ENCODE data around the gene ASCC3. TPM values are rescaled to one million over a fixed set of nuclear protein-coding genes. Genes with fewer than 3 reads are reported as not detected.
"Not testable (repeated sequence)": the region's sequence is repeated elsewhere in the genome, so short reads cannot be mapped to it uniquely, and the experiment has no call there.

The ASCC3 gene
- total RNA-seq, 2 experiments from 2014 or later: 55.9 to 58.4 TPM

GRCh38 chr6:100877851-100878250 lies 3.3 kb downstream of the ASCC3 start:
- Mint-ChIP-seq H3K4me3 (no peak overlapping the region), H3K36me3 (ENCODE audit: low read depth) (peaks cover 42% of the 10 kb centered on the region)
- DNase-seq: no peak

DNA sequence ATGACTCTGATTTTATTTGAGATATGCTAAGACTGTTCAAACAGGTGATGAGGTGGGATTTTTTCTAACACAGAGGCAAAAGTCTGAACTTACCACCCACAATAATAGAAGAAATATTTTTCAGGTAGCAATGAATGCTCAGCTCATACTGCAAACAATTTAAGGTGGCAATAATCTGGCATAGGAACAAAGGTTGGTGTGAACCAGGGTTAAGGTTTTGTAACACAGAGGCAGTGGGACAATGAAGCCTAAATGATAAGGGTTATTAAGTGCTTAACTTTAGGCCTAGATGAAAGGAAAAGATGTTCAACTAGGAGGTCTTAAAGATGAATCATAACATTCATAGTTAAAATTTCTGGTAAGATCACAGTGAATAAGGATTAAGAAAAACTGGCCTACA lies 4.9 kb downstream of the ASCC3 start:
- peaks cover 52% of the 10 kb centered on the region for H3K36me3 Mint-ChIP-seq (ENCODE audit: low read depth)
- peaks cover 2% of the 10 kb centered on the region for H3K9me3 Mint-ChIP-seq
- no peak for DNase-seq
- no peak overlapping the region for H3K27ac Mint-ChIP-seq
- no peaks in the 10 kb centered on the region for H3K27me3 Mint-ChIP-seq (ENCODE audit: low read depth)
- H3K4me3 Mint-ChIP-seq: no peak overlapping the region
- intact Hi-C loops (cut with micrococcal nuclease): no loop called here
- H3K4me1 Mint-ChIP-seq (ENCODE audit: low read depth): peaks cover 66% of the 10 kb centered on the region
- CTCF ChIA-PET: no interaction called here

More at GRCh38 chr6:100877851-100878250, 3.3 kb downstream of the ASCC3 start:
- intact Hi-C loops (cut with micrococcal nuclease): no loop called here
- Mint-ChIP-seq H3K4me1 (ENCODE audit: low read depth) (peaks cover 66% of the 10 kb centered on the region), H3K9me3 (peaks cover 2% of the 10 kb centered on the region), H3K27ac (no peak overlapping the region), H3K27me3 (ENCODE audit: low read depth) (no peaks in the 10 kb centered on the region)
- CTCF ChIA-PET: no interaction called here

DNA sequence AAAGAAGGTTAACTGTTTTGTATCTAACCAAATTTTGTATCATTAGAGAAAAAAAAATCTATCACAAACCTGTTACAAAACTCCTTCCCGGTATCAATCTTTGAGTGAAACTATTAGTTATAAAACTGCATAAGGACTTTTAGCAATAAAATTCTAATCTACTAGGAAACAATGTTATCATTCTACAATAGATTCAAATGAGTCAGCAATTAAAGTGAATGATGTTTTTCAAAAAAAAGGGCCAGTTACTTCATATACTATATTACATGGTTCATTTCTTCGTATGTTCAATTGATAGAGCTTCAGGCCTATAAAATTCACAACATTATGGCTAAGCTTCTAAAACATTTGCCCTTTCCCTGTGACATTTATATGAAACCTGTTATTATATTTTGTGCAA lies 15.6 kb downstream of the ASCC3 start:
- Mint-ChIP-seq H3K4me3 (no peak overlapping the region), H3K27ac (no peak overlapping the region), H3K36me3 (ENCODE audit: low read depth) (peaks cover 60% of the 10 kb centered on the region), H3K4me1 (ENCODE audit: low read depth) (peaks cover 2% of the 10 kb centered on the region), H3K27me3 (ENCODE audit: low read depth) (no peaks in the 10 kb centered on the region), H3K9me3 (no peaks in the 10 kb centered on the region)
- DNase-seq: no peak
- CTCF ChIA-PET: no interaction called here
- intact Hi-C loops (cut with micrococcal nuclease): no loop called here

DNA sequence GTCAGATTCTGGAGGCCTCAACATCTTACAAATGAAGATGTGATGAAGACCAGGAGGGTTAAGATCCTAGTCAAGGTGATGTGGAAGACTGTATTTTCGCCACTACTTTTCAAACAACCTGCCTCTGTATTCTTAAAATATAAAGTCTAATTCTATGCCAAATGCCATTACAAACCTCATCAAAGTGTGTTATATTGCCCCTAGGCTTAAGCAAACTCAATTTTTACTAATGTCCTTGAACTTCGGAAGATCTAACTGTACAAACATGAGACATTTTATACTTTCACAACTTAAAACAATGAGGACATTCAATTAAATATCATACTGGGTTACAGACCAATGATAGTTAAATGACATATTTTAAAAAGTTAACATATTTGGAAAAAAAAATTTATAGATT lies 19.1 kb downstream of the ASCC3 start:
- DNase-seq: no peak
- CTCF ChIA-PET: no interaction called here

DNA sequence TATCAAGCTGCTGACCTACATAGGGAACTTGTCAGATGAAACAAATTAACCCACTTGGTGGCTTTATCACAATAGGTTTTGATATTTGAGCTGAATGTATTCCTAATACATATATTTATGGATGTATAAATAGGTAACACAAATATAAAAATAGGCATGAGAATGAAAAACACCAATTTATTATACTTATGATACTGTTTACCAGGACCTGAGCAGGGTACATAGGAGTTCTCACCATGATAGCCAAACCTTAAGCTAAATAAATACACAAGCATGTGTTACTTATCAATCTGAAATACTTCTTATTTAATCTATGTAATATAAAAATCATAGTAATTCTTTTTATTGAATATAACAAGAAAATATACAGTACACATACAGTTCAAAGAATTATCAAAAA lies 25.0 kb downstream of the ASCC3 start:
- DNase-seq: no peak
- Mint-ChIP-seq H3K4me1 (ENCODE audit: low read depth) (peaks cover 3% of the 10 kb centered on the region), H3K27me3 (ENCODE audit: low read depth) (no peaks in the 10 kb centered on the region), H3K9me3 (peaks cover 7% of the 10 kb centered on the region), H3K36me3 (ENCODE audit: low read depth) (peaks cover 59% of the 10 kb centered on the region), H3K4me3 (no peak overlapping the region), H3K27ac (no peak overlapping the region)
- intact Hi-C loops (cut with micrococcal nuclease): no loop called here
- CTCF ChIA-PET: no interaction called here

More for the DNA sequence above, 19.1 kb downstream of the ASCC3 start:
- Mint-ChIP-seq H3K36me3 (ENCODE audit: low read depth) (peaks cover 73% of the 10 kb centered on the region), H3K4me3 (no peak overlapping the region), H3K9me3 (peaks cover 7% of the 10 kb centered on the region), H3K4me1 (ENCODE audit: low read depth) (no peaks in the 10 kb centered on the region), H3K27ac (no peak overlapping the region), H3K27me3 (ENCODE audit: low read depth) (no peaks in the 10 kb centered on the region)
- intact Hi-C loops (cut with micrococcal nuclease): no loop called here

DNA sequence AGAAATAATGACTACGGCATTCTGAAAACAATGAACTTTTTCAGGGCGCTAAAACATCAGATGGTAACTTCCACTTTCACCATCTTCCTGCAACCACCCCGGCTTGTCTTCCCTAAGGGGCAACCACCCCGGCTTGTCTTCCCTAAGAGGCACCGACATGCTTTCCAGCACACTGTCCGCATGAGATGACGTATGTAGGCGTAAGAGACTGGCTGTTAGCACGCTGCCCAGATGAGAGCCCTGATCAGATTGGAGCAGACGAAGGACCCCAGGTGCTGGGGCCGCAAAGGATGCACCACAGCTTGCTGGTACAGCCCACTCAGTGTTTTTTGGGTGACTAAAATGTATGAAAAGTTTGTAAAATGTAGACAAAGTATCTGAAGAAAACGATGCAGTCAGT lies 29.3 kb downstream of the ASCC3 start:
- CTCF ChIA-PET: no interaction called here
- H3K4me1 Mint-ChIP-seq (ENCODE audit: low read depth): peaks cover 16% of the 10 kb centered on the region
- H3K36me3 Mint-ChIP-seq (ENCODE audit: low read depth): peaks cover 37% of the 10 kb centered on the region
- intact Hi-C loops (cut with micrococcal nuclease): no loop called here
- no peak for DNase-seq
- H3K27me3 Mint-ChIP-seq (ENCODE audit: low read depth): no peaks in the 10 kb centered on the region
- no peak overlapping the region for H3K27ac Mint-ChIP-seq
- no peaks in the 10 kb centered on the region for H3K9me3 Mint-ChIP-seq
- H3K4me3 Mint-ChIP-seq: no peak overlapping the region

- Mint-ChIP-seq H3K4me1 (ENCODE audit: low read depth) (peaks cover 25% of the 10 kb centered on the region), H3K4me3 (no peak overlapping the region), H3K27me3 (ENCODE audit: low read depth) (no peaks in the 10 kb centered on the region), H3K27ac (no peak overlapping the region), H3K9me3 (no peaks in the 10 kb centered on the region), H3K36me3 (ENCODE audit: low read depth) (peaks cover 33% of the 10 kb centered on the region)
- no peak for DNase-seq
- intact Hi-C loops (cut with micrococcal nuclease): no loop called here
- CTCF ChIA-PET: no interaction called here
These were observed 31.0 kb downstream of the ASCC3 start for GRCh38 chr6:100850174-100850573.

GRCh38 chr6:100846276-100846675 lies 34.9 kb downstream of the ASCC3 start:
- intact Hi-C loops (cut with micrococcal nuclease): no loop called here
- Mint-ChIP-seq H3K4me1 (ENCODE audit: low read depth) (peaks cover 34% of the 10 kb centered on the region), H3K4me3 (no peak overlapping the region), H3K9me3 (no peaks in the 10 kb centered on the region), H3K27ac (no peak overlapping the region), H3K27me3 (ENCODE audit: low read depth) (no peaks in the 10 kb centered on the region), H3K36me3 (ENCODE audit: low read depth) (peaks cover 26% of the 10 kb centered on the region)
- CTCF ChIA-PET: no interaction called here
- no peak for DNase-seq

GRCh38 chr6:100845676-100846075 lies 35.5 kb downstream of the ASCC3 start:
- Mint-ChIP-seq H3K27ac (no peak overlapping the region), H3K36me3 (ENCODE audit: low read depth) (peaks cover 27% of the 10 kb centered on the region), H3K4me1 (ENCODE audit: low read depth) (peaks cover 36% of the 10 kb centered on the region), H3K27me3 (ENCODE audit: low read depth) (no peaks in the 10 kb centered on the region), H3K9me3 (no peaks in the 10 kb centered on the region), H3K4me3 (no peak overlapping the region)
- intact Hi-C loops (cut with micrococcal nuclease): no loop called here
- CTCF ChIA-PET: no interaction called here
- no peak for DNase-seq

DNA sequence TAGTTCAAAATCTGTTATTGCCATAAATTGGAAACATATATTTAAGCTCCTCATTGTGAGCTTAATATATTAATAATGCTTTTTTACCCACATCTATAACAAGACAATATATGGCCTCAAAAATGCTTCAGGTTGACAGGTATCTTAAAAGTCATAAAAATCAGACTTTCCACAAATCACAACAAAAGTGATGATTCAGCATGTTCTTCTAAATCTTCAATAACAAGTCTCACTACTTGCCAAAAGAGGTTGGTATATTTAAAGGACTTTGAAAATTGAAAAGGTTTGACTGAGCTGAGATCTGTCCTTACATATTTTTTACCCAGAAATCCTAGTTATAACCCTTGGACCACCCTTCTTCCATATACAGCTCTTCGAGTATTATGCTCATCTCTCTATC lies 41.7 kb downstream of the ASCC3 start:
- H3K4me1 Mint-ChIP-seq (ENCODE audit: low read depth): peaks cover 25% of the 10 kb centered on the region
- CTCF ChIA-PET: no interaction called here
- no peak overlapping the region for H3K27ac Mint-ChIP-seq
- peaks cover 2% of the 10 kb centered on the region for H3K9me3 Mint-ChIP-seq
- no peak overlapping the region for H3K4me3 Mint-ChIP-seq
- H3K27me3 Mint-ChIP-seq (ENCODE audit: low read depth): no peaks in the 10 kb centered on the region
- peaks cover 39% of the 10 kb centered on the region for H3K36me3 Mint-ChIP-seq (ENCODE audit: low read depth)
- intact Hi-C loops (cut with micrococcal nuclease): no loop called here
- no peak for DNase-seq

DNA sequence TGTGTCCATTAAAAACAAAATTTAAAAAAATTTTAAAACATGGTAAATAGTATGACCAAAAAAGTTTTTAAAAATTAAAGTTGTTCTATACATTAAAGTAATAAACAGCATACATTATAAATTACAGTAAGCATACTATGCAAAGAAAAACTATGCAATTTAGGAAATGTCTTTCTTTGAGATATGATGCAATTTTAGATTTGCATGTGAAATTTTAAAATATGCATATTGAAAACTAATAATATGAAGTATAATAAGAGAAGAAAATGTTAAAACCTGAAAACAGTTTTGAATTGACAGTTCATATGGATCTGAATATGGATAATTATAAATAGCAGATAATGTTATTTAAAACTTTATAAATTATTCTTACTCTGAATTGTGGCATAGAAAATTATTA lies 43.1 kb downstream of the ASCC3 start:
- H3K36me3 Mint-ChIP-seq (ENCODE audit: low read depth): peaks cover 39% of the 10 kb centered on the region
- peaks cover 20% of the 10 kb centered on the region for H3K4me1 Mint-ChIP-seq (ENCODE audit: low read depth)
- no peak for DNase-seq
- H3K4me3 Mint-ChIP-seq: no peak overlapping the region
- H3K27me3 Mint-ChIP-seq (ENCODE audit: low read depth): no peaks in the 10 kb centered on the region
- no peak overlapping the region for H3K27ac Mint-ChIP-seq
- intact Hi-C loops (cut with micrococcal nuclease): no loop called here
- H3K9me3 Mint-ChIP-seq: peaks cover 2% of the 10 kb centered on the region
- CTCF ChIA-PET: interaction anchor here (0.6 kb wide), 1 partner anchor 386 kb away, joined by 3 read pairs; no protein-coding TSS in a partner anchor

DNA sequence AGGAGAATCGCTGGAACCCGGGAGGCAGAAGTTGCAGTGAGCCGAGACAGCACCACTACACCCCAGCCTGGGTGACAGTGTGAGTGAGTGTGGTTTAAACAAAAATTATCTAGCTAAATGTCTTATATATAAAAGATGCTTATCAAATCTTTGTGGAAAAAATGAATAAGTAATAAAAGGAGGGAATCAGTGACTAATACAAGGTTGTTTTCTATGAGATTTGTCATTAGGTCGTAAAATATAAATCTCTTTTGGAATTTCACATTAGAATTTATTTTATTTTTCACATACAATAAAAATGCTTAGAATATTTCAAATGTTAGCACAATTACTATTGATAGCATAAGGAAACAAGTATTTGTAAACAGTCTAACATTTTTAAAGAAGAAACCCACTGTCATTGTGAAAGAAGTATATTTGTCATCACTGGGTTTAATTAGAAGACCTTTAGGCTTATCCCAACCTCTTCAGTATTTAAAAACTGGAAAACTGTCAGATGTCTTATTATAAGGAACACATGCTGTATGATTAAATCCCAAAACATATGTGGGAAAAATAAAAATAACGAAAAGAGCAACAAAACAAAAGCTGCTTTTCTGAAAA lies 47.1 kb downstream of the ASCC3 start:
- H3K27ac Mint-ChIP-seq: no peak overlapping the region
- CTCF ChIA-PET: interaction anchor here (0.6 kb wide), 1 partner anchor 17 kb away, joined by 4 read pairs; no protein-coding TSS in a partner anchor
- DNase-seq: no peak
- H3K36me3 Mint-ChIP-seq (ENCODE audit: low read depth): peaks cover 35% of the 10 kb centered on the region
- H3K4me1 Mint-ChIP-seq (ENCODE audit: low read depth): peaks cover 10% of the 10 kb centered on the region
- no peak overlapping the region for H3K4me3 Mint-ChIP-seq
- H3K27me3 Mint-ChIP-seq (ENCODE audit: low read depth): no peaks in the 10 kb centered on the region
- intact Hi-C loops (cut with micrococcal nuclease): no loop called here
- peaks cover 2% of the 10 kb centered on the region for H3K9me3 Mint-ChIP-seq

DNA sequence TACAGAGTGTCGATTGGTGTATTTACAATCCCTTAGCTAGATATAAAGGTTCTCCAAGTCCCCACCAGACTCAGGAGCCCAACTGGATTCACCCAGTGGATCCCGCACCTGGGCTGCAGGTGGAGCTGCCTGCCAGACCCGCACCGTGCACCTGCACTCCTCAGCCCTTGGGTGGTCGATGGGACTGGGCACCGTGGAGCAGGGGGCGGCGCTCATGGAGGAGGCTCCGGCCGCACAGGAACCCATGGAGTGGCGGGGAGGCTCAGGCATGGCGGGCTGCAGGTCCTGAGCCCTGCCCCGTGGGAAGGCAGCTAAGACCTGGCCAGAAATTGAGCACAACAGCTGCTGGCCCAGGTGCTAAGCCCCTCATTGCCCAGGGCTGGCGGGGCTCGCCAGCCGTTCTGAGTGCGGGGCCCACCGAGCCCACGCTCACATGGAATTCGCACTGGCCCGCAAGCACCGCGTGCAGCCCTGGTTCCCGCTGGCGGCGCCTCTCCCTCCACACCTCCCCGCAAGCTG lies 52.0 kb downstream of the ASCC3 start:
- H3K4me1 Mint-ChIP-seq (ENCODE audit: low read depth); H3K9me3 Mint-ChIP-seq; DNase-seq; H3K27me3 Mint-ChIP-seq (ENCODE audit: low read depth); CTCF ChIA-PET; H3K4me3 Mint-ChIP-seq; H3K27ac Mint-ChIP-seq; intact Hi-C loops (cut with micrococcal nuclease): not testable (repeated sequence)
- H3K36me3 Mint-ChIP-seq (ENCODE audit: low read depth): peaks cover 31% of the 10 kb centered on the region

All from activated naive CD4-positive, alpha-beta T cell treated with anti-CD3 and anti-CD28 coated beads for 36 hours (primary cell).